Raji (cell line): ENCODE results near the gene PTGDR2.

Source experiments
- POLR2A ChIP-seq: IDR thresholded peaks from 2 replicates; pipeline ENCODE4 v1.6.1; 2011; ENCODE audit warnings: low read depth, low read length, control low read depth; ENCODE audit not compliant: insufficient read depth

PTGDR2 gene

GRCh38 chr11:60855726-60856633, at the start of gene PTGDR2:
TSS of gene PTGDR2 (minus strand) at chr11:60855950. CDS start at chr11:60853722, 2,228 bp downstream.
- no peak for TF ChIP-seq POLR2A

- TF ChIP-seq POLR2A: no peak
Observed at GRCh38 chr11:60905047-60905446, 49.3 kb upstream of the PTGDR2 start.

GRCh38 chr11:60902625-60903024, 46.9 kb upstream of the PTGDR2 start:
- no peak for TF ChIP-seq POLR2A

- TF ChIP-seq POLR2A: no peak
Observed at GRCh38 chr11:60900673-60901404, 45.1 kb upstream of the PTGDR2 start.

- TF ChIP-seq POLR2A: no peak
Observed at GRCh38 chr11:60899977-60900376, 44.2 kb upstream of the PTGDR2 start.

- no peak for TF ChIP-seq POLR2A
Observed at GRCh38 chr11:60899046-60899936, 43.5 kb upstream of the PTGDR2 start.

GRCh38 chr11:60897496-60897895, 41.7 kb upstream of the PTGDR2 start:
- TF ChIP-seq POLR2A: no peak

GRCh38 chr11:60895687-60896086, 39.9 kb upstream of the PTGDR2 start:
- TF ChIP-seq POLR2A: no peak

- no peak for TF ChIP-seq POLR2A
Observed at GRCh38 chr11:60891103-60891741, 35.5 kb upstream of the PTGDR2 start.

- TF ChIP-seq POLR2A: no peak
Observed at GRCh38 chr11:60890696-60891095, 34.9 kb upstream of the PTGDR2 start.

GRCh38 chr11:60889869-60890311, 34.1 kb upstream of the PTGDR2 start:
- TF ChIP-seq POLR2A: no peak

GRCh38 chr11:60887556-60887955, 31.8 kb upstream of the PTGDR2 start:
- TF ChIP-seq POLR2A: no peak

- TF ChIP-seq POLR2A: no peak
Observed at GRCh38 chr11:60880643-60881282, 25.0 kb upstream of the PTGDR2 start.

GRCh38 chr11:60879971-60880588, 24.3 kb upstream of the PTGDR2 start:
- no peak for TF ChIP-seq POLR2A
